H1 (cell line): ENCODE measurements around the gene NAV2. TPM values are rescaled to one million over a fixed set of nuclear protein-coding genes. Genes with fewer than 3 reads are reported as not detected.

Experiments
- CHD1 ChIP-seq: IDR thresholded peaks from 2 replicates; pipeline ENCODE4 v1.6.1; 2012; ENCODE audit warnings: low read depth, low read length, improper control_type of control experiment
- polyA plus RNA-seq, 7 experiments: library from polyadenylated mRNA; depleted of rRNA in 3 of 7; stranded (reverse) in 5 of 7; unstranded in 2 of 7; fragments of >200 nt in 5 of 7; fragments of 200-250 nt in 2 of 7; gene quantifications; 1 replicate in 5 of 7; 2 replicates in 1 of 7; 4 replicates in 1 of 7; pipeline versions ENCODE4 v1.2.1 to v1.2.3, GENCODE V29; 2011 to 2013; ENCODE audit warnings: missing spikeins in 2 of 7, mixed read lengths in 2 of 7
- total RNA-seq: library from RNA; stranded (reverse); fragmentation: NEBNext Ultra II Directional; extraction: Animal tissue kit (Norgen Biotek cat#: 25700); gene quantifications from 2 replicates; pipeline ENCODE4 v1.2.1, GENCODE V29; 2021

NAV2 gene
- total and polyA plus RNA-seq, 2 of the 8 experiments (the other 6 are each of a cell fraction or from before 2014, with no cell fraction given): 35.6 to 73.6 TPM

GRCh38 chr11:19872512-19873145, 160.0 kb downstream of the NAV2 start (continued):
- TF ChIP-seq CHD1: no peak
